ENCODE measurements around the gene CS.

DNA sequence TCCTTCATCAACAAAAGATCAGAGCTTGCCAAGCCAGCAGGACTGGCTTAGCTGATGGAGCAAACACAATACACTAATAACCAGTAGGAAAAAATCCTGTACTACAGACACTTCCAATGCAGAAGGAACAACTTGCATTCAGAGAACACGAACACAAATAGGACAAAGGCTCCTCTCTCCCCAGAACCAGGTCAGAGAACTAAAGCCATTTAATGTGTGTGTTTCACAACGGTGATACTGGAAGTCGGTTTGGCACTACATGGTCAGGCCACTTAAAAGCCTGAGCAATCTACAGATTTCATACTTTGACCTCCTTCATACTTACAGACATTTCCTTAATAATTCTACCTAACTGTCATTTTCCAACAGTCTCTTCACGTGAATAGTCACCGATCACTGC is 6.3 kb downstream of the CS start:
- no peak for TF ChIP-seq EZH2 (IDR thresholded peaks at IDR 0.05; ENCODE audit: borderline replicate concordance, insufficient read depth, low read length, poor library complexity, severe bottlenecking)
- TF ChIP-seq, protein P1, sequence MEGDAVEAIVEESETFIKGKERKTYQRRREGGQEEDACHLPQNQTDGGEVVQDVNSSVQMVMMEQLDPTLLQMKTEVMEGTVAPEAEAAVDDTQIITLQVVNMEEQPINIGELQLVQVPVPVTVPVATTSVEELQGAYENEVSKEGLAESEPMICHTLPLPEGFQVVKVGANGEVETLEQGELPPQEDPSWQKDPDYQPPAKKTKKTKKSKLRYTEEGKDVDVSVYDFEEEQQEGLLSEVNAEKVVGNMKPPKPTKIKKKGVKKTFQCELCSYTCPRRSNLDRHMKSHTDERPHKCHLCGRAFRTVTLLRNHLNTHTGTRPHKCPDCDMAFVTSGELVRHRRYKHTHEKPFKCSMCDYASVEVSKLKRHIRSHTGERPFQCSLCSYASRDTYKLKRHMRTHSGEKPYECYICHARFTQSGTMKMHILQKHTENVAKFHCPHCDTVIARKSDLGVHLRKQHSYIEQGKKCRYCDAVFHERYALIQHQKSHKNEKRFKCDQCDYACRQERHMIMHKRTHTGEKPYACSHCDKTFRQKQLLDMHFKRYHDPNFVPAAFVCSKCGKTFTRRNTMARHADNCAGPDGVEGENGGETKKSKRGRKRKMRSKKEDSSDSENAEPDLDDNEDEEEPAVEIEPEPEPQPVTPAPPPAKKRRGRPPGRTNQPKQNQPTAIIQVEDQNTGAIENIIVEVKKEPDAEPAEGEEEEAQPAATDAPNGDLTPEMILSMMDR (IDR thresholded peaks at IDR 0.05; ENCODE audit: poor library complexity, severe bottlenecking) = no peak
- no peak for TF ChIP-seq RAD21 (conservative IDR thresholded peaks at IDR 0.05)
- no peak for TF ChIP-seq POLR2AphosphoS5 (IDR thresholded peaks at IDR 0.05)
- no peak for TF ChIP-seq EP300 (conservative IDR thresholded peaks at IDR 0.05; ENCODE audit: poor library complexity, severe bottlenecking)
- no peak for TF ChIP-seq TAF1 (IDR thresholded peaks at IDR 0.05; ENCODE audit: low read depth)
